NB4 (cell line): ENCODE data around the gene CDH12.

ENCODE experiments used
- MYC ChIP-seq: IDR thresholded peaks from 2 replicates; pipeline ENCODE4 v1.6.1; 2011; ENCODE audit warnings: low read depth, low read length
- POLR2A ChIP-seq: IDR thresholded peaks from 2 replicates; pipeline ENCODE4 v1.6.1; 2011; ENCODE audit warnings: mild to moderate bottlenecking; ENCODE audit not compliant: insufficient read length; ENCODE audit errors: extremely low read depth
- TF ChIP-seq, protein P1 (sequence below): IDR thresholded peaks from one replicate; pipeline ENCODE4 v1.5.1; 2012; ENCODE audit warnings: low read depth, low read length

GRCh38 chr5:22643356-22643755 is 209.8 kb downstream of the CDH12 start:
- TF ChIP-seq, protein P1, sequence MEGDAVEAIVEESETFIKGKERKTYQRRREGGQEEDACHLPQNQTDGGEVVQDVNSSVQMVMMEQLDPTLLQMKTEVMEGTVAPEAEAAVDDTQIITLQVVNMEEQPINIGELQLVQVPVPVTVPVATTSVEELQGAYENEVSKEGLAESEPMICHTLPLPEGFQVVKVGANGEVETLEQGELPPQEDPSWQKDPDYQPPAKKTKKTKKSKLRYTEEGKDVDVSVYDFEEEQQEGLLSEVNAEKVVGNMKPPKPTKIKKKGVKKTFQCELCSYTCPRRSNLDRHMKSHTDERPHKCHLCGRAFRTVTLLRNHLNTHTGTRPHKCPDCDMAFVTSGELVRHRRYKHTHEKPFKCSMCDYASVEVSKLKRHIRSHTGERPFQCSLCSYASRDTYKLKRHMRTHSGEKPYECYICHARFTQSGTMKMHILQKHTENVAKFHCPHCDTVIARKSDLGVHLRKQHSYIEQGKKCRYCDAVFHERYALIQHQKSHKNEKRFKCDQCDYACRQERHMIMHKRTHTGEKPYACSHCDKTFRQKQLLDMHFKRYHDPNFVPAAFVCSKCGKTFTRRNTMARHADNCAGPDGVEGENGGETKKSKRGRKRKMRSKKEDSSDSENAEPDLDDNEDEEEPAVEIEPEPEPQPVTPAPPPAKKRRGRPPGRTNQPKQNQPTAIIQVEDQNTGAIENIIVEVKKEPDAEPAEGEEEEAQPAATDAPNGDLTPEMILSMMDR: no peak
- no peak for TF ChIP-seq MYC
- TF ChIP-seq POLR2A: no peak
